Activated naive CD8-positive, alpha-beta T cell treated with anti-CD3 and anti-CD28 coated beads, Interleukin-2, amount 50 U/mL, for 16 hours (primary cell): Measurements from ENCODE around the gene LRRC8B.
"Not testable (repeated sequence)": the region's sequence is repeated elsewhere in the genome, so short reads cannot be mapped to it uniquely, and the experiment has no call there.

ENCODE experiments used
- DNase-seq: peaks from one replicate; pipeline ENCODE4 v3.0.0-alpha.2; 2020; ENCODE audit warnings: low read depth, low spot score

Gene LRRC8B

DNA sequence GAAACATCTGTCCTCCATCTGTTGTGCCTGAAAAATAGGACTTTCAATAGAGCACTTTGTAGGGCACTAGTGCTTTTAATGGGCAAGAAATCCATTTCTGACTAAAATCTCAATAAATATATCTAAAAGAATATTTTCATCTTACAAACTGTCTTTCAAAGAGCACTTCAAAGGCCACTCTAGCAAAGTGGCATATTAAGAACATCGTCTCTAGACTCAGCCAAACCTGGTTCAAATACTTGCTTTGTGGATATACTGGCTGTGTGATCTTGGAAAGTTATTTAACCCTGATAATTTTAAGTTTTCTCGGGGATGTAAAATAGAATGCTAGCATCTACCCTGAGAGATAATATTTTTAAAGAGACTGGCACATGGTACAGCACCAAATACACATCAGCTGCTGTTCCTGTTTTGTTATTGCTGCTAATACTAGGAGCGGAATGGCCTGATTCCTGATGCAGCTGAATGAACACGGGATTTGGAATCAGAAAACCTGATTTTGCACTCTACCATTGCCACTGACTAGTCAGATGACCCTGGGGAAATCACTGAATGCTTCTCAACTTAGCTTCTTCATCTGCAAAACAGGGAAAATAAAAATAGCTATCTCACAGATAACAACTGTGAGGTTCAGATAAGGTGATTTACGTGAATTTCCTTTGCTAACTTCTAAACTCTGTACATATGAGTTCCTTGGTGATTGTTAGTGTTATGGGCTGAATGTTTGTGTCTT is 83.1 kb downstream of the LRRC8B start:
- DNase-seq = no peak

DNA sequence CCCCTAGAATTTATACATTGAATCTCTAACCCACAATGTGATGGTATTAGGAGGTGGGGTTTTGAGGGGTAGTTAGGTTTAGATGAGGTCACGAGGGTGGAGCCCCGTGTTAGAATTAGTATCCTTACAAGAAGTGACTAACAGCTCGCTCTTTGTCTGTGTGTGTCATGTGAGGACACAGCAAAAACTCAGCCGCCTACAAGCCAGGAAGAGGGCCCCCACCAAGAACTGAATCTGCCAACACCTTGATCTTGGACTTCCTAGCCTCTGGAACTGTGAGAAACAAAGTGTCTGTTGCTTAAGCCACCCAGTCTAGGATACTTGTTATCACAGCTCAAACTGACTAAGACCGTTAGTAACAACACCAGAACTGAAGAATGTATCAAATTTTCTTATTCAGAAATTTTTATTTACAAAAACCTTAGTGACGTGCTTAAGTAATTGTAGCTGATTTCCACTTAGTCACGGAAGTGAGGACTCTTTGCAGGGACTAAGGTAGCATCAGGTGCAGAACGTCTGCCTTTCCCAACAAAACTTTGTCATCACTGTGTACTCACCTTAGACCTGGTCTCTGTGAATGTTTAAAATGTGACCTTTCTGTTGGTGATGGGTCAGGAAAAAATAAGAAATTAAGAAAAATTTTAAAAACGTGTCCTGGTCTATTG is 83.8 kb downstream of the LRRC8B start:
- DNase-seq = peak; percentile 33

DNA sequence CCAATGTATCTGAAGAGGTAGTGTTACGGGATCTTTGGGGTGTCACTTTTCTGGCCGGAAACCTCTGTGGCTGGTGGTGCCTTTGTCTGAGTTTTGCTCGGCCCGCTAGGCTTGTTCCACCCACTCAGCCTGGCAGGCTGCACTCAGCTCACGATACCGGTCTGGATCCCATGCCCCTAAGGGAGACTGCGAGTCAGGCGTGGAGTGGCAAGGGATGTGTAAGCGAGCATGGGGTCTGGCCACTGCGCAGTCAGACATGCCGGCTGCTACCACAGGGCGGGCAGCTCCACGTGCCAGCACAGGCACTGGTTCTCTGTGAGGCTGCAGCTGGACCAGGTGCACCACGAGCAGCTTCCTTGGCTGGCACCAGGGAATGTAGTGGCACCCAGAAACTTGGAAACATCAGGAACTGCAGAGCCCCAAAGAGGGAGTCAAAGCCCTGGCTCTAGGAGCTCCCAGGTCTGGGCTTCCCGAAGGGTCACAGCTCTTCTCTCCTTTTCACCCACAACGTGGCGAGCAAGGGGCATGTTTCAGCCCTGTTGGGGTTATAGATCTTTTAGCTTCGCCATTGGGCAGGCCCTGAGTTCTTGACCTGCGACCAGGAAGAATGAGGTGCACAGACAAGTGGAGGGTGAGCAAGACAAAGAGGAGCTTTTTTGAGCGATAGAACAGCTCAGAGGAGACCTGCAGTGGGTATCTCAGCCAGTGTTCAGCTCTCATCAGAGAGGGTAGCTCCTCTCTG is 84.5 kb downstream of the LRRC8B start:
- DNase-seq = no peak

DNA sequence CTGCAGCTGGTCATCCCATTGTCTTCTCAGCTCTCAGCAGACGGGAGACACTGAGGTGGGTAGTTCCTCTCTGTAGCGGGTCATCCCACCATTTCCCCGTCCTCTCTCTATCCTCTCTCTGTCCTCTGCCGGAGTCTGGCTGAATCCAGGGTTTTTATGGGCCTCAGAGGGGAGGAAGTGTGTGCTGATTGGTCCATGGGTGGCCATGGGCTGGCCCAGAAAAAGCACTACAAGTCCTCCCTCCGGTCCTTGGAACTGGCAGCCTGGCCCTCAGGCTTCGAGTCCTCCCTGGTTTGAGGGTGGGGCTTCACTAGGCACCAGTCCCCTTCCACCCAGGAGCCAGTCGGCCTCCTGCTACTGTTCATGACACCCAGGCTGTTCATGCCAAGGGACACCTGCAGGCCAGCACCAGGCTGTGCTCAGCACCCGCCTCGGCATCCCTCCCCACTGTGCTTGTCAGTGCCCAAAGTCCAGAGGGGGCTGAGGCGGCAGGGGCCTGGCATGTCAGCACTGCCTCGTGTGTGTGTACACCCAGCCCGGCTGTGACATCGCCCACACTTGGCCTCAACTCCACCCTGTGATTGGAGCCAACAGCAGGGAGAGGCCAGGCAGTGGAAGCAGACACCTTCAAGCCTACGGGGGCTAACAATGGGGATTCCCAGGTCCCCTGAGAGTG is 85.3 kb downstream of the LRRC8B start:
- no peak for DNase-seq

DNA sequence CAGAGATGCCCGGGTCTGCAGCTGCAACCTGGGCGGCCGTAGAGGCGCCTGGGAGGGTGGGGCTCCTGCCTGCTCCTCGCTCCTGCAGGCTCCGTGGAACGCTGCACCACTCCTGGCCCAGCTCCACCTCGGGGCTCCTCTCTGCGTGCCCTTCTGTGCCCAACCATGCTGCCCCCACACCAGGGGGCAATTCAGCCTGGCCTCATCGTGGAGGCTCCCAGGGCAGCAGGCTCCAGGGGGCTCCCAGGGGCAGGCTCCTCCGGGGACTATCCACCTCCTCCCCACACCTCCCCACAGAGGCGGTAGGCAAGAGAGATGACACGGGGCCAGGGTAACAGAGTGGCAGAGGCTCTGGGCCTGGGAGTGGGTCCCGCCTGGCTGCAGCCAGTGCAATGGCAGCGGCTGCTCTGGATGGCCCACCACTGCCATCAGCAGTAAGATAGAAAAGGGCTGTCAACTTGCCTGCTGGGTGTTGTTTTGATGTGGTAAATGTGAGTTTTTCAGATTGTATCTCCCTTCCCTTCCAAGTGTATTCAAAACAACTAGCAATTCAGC is 85.9 kb downstream of the LRRC8B start:
- DNase-seq = no peak

DNA sequence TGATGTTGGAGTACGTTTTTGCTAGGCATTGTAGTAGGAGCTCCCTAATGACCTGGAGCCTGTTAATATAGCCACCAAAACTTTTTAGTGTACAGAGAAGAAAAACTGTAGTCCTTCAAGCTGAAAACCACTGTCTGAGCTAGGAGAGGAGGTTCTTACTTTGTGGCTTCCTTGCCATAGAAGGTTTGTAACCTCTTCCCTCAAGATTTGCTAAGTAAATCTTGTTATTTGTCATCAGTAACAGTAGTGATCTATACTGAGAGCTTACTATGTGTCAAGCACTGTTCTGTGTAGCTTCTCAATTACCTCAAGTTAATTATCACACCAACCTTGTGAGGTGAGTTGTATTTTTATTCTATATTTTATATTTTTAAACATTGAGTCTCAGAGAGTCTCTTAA is 87.1 kb downstream of the LRRC8B start:
- no peak for DNase-seq

DNA sequence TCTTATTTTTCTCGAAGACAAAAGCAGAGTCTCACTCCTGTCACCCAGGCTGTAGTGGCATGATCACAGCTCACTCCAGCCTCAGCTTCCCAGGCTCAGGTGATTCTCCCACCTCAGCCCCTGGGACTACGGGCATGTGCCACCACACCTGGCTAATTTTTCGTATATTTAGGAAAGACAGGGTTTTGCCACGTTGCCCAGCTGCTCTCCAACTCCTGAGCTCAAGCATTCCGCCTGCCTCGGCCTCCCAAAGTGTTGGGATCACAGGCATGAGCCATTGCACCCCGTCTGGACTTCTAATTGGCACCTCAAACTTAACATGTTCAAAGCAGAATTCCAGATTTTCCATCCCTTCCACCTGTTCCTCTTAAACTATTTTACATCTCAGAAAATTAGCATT is 89.3 kb downstream of the LRRC8B start:
- no peak for DNase-seq

DNA sequence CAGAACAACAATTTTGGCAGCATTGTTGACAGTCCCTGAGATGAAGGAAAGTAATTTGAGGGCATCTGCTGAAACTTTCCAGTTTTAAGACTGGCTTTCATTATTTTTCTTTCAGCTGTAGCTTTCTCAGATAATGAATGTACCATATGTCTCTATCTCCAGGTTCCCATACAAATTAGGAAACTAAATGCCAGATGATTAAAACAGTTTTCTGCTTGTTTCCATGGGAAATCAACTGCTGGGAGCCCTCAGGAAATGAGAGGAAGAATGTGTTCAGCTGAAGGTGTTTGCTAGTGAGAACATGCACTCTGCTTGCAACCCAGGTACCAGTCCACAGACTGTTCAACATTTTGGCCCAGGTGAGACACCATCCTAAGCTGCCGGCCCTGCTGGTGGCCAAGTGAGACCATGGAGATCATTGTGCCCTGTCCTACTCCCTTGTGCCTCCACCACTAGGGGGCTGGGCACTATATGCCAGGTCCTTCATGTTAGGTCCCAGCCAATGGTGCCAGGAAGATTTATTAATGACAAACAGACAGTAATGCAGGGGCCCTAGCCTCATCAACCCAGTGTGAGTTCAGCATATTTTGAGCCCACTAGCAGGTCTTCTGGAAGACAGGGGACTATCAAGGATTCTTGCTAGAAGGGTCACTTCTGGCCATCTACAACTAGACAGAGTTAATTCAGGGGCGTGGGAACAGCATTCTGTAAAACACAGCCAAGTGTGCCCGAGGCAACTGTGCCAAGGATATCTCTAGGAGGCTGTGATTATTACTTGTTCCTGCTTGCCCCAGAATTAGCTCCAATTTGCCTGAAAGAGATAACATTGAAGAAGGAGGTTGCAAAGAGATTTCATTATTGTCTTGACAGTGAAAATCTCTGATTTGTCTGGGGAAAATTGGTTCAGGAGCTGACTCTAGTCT is 91.3 kb downstream of the LRRC8B start:
- DNase-seq = no peak

DNA sequence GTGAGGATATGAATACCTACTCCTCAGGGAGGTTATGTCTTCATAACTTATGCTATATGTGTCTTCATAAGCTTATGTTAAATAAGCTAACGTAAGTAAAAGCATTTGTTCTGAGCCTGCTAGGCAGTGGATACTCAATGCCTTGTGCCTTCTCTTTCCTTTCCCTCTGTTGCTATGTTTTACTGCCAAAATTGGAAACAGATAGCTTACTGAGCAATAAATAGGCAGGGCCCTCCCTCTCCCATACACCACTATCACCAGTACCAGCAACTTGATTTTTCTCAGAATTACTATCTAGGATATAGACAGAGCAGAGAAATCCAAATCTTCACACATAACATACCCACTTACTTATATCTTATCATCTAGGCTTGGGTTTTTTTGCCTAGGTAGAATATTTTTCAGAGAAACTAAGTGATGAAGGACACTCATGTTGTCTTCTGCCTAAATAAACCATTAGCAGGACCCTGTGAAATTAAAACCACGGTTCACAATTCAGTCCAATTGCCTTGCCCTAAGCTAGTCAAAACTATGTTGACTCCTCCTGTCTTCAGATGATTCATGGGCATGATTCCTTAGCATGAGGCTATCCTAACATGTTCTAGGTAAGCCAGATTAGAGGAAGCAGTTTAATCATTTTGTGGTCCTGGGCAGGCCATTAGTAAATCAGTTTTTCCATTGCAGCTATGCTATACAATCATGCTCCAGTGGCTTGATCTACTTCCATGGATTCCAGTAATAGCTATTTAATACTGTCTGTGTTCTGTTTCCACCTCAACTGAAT is 92.4 kb downstream of the LRRC8B start:
- no peak for DNase-seq

DNA sequence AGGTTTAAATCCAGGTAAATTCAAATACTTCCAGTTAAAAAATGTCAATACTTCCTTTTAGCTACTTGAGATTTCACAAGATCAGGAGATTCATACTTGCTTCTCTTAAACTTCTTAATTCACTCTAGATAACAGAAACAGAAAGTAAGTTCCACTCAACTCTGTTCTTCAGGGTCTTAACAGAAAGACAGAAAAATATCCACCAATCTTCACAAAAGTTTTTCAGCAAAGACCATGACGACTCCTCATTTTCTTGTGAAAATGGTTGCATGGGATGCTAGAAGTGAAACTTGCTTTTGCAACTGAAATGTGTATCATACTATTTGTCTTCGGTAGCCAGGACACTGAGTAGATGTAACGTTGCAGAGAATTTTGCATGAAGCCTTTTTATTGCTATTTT is 96.0 kb downstream of the LRRC8B start:
- no peak for DNase-seq

DNA sequence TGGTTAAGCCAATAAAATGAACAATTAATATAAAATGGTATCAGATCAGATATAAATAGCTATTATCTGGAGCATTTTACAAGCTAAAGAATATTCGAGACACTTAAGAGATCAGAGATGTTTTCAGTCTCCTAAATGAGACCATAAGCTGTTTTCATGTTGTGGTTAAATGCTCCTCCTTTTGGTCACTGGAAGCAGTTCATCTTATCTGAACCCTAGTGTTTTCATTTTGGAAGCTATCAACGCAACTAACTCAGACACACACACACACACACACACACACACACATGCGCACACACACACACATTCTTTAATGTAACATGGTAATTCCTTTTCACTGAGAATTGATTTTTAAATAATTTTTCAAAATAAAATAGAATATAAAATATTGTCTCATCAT is 98.3 kb downstream of the LRRC8B start:
- no peak for DNase-seq

DNA sequence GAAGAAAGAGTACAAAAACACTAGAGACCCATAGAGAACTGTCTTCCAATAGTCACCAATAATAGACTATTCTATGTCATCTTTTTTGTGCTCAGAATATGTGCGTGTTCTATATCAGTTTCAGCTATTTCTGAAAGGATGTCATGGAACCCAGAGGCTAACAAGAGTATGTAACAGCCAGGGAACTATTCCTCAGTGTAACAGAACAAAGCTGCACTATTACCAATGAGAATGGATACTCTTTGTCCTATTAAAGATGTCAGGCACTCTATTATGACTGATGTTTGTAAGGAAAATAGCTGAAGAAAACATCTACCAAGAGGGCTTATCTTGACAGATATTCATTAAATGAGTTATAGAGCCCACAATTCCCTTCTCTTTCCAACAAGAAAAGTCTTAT is 99.7 kb downstream of the LRRC8B start:
- no peak for DNase-seq

DNA sequence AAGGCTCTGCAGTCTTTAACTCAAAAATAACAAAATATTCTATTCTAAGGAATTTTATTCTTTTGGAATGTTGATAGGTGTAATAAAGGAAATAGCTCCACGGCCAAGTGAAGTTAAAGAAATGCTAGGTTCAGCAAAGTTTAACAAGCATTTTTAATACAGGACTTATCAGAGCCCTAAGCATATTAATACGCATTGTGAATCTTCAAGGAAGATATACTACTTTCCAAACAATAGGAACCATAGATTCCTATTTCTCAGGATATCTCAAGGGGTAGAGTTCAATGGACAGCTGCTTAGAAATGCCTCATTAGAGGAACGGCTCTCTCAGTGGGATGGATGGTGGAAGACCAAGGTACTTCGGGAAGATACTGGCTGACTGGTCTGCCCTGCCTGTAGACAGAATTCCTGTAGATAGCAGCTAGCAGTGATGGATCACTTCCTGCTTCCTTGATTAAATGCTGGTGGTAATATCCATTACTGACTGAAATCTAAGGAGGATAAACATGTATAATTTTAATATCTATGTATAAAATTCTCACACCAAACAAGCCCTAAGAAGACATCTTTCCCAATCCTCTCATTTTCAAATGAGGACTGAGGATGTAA is 100.2 kb downstream of the LRRC8B start:
- no peak for DNase-seq

DNA sequence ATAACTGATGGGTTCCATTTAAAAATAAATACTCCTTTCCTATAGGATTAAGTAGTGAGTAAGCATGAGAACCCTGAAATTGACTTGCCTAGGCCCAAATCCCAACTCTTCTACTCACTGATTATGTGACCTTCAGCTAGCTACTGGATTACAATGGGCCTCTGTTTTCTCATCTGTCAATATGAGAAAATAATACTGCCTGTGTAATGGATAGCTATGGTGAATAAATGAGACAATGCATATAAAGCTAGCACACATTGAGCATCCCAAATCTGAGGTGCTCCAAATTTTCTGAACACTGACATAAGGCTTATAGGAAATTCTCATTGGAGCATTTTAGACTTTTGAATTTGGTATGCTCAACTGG is 103.0 kb downstream of the LRRC8B start:
- DNase-seq = no peak

DNA sequence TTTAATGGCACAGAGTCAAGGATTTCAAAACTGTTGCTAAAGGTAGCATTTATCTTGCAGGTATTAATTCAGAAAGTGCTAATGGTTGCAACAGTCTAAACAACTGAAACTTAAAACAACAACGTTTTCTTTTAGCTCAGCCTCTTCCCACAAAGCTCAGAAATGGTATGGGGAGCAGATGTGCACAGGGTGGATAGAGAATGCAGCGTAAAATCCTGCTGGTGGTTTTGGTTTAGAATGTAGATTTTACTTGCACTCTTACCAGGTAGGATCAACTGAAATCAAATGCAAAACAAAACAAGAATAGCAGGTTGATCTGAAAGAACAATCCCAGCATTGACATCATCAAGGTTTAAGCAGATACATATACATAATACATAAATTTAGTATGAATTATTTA is 104.5 kb downstream of the LRRC8B start:
- DNase-seq = no peak

DNA sequence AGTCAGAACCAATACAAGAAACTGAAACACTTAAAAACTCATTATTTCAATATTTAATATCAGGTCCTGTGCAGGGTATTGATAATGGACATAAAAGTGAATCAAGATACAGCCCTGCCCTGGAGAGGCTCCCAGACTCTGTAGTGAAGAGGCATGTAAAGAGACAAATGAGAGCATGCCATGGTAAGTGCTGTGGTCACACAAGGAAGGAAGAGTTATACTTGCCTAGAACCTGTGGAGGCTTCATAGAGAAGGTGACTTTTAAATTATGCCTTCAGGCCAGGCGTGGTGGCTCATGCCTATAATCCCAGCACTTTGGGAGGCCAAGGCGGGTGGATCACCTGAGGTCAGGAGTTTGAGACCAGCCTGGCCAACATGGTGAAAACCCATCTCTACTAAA is 105.0 kb downstream of the LRRC8B start:
- not testable (repeated sequence) for DNase-seq

DNA sequence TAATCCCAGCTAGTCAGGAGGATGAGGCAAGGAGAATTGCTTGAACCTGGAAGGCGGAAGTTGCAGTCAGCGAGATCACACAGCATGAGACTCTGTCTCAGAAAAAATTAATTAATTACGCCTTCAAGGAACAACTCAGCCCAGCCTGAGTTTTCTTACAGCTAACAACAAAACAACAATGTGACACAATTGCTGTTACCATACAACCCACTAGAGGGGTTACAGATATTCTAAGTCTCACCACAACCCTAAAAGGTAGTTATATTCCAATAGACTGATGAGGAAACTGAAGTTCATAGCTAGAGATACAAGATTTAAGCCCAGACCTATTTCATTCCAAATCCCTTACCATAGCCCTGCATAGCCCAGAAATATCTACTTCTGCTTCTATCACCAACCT is 105.4 kb downstream of the LRRC8B start:
- DNase-seq = no peak

DNA sequence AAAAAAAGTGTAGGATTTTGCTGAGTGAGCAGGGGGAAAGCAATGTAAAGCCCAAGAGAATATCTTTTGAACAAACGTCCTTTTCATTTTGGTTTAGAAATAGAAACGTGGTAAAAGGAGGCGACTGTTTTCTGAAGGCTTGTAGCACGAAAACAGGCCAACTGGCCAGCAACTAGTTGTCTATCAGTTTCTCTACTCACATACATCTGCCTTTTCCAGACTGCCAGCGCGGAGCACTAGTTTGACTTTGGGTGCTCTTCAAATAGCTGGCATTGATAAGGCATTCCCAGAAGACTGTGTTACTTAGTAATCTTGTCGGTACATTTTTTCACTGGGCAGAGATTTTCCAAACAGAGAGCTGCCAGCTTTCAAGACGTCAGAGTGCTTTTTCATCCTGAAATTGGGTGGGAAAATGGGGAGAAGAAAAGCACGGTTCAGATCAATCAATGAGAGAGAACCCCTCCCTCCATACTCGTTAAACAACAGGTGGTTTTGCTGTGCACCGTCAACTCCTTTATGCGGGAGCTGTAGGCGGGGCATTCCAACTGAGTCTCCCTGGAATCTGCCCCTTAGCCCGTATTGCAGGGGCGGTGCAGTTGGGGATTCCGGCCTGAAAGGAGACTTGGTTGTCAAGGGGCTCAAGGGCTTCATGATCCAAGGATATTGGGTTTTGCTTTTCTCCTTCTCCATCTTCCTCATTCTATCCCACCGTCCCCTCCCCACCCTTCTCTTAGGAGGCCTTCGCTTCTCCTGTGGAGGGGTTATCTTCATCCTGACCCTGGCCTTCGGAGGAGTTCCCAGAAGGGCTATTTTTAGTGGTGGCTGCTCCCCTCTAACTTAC is 107.4 kb downstream of the LRRC8B start:
- no peak for DNase-seq
